T-cell (primary cell): ENCODE measurements around the gene WWTR1. TPM values are rescaled to one million over a fixed set of nuclear protein-coding genes. Genes with fewer than 3 reads are reported as not detected.

Experiments used
- ATAC-seq, 4 experiments: fragments of 200-7000 bp in 3 of 4; fragments of 150-1000 bp in 1 of 4; cut with Tn5 transposase; replicated peaks in 1 of 4; 1 replicate in 3 of 4; 2 replicates in 1 of 4; pipeline ENCODE4 v1.10.0; 2021; ENCODE audit warnings: moderate library complexity in 3 of 4, mild to moderate bottlenecking in 2 of 4, moderate number of reproducible peaks in 1 of 4
- CTCF ChIA-PET, 2 donors: fragments of 300-600 bp; sonication (Branson Sonifier 250); formaldehyde crosslinking; loops; one replicate each; lab custom pipeline; 2022; ENCODE audit warnings: antibody characterized with exemption in 2 of 2; lab: Charles Lee
- POLR2A ChIA-PET, 2 donors: fragments of 300-600 bp; sonication (Branson Sonifier 250); formaldehyde crosslinking; loops; one replicate each; lab custom pipeline; 2022; ENCODE audit warnings: antibody characterized with exemption in 2 of 2; lab: Charles Lee
- DNase-seq, 35 experiments: peaks; one replicate each; pipeline versions ENCODE4 v3.0.0 to v3.0.0-alpha.2; 2013 to 2023
- H3K27ac ChIP-seq: one replicate; pipeline ENCODE4 v1.5.1; 2013; ENCODE audit warnings: low read length
- H3K27me3 ChIP-seq, 2 experiments: replicated peaks in 1 of 2; 1 replicate in 1 of 2; 2 replicates in 1 of 2; pipeline versions ENCODE4 v1.6.1 to v1.7.0; 2013; ENCODE audit warnings: low read length in 1 of 2, mixed read lengths in 1 of 2; ENCODE audit not compliant: control insufficient read depth in 2 of 2, insufficient read depth in 2 of 2; ENCODE audit errors: extremely low read depth in 1 of 2
- H3K36me3 ChIP-seq, 2 donors: 1 replicate in 1 of 2; 2 replicates in 1 of 2; pipeline versions ENCODE4 v1.6.1 to v1.7.0; 2013; ENCODE audit warnings: low read length in 1 of 2; ENCODE audit not compliant: control insufficient read depth in 2 of 2, insufficient read depth in 1 of 2; ENCODE audit errors: extremely low read depth in 1 of 2
- H3K4me1 ChIP-seq, 2 experiments: 1 replicate in 1 of 2; 2 replicates in 1 of 2; pipeline versions ENCODE4 v1.6.1 to v1.7.0; 2013; ENCODE audit warnings: low read length in 2 of 2, mixed read lengths in 1 of 2; ENCODE audit not compliant: insufficient read depth in 2 of 2, control insufficient read depth in 1 of 2; ENCODE audit errors: extremely low read depth in 1 of 2
- H3K4me3 ChIP-seq, 2 donors: 1 replicate in 1 of 2; 2 replicates in 1 of 2; pipeline versions ENCODE4 v1.5.1 to v1.7.0; 2013; ENCODE audit warnings: mild to moderate bottlenecking in 2 of 2, low read length in 1 of 2, moderate library complexity in 1 of 2; ENCODE audit not compliant: control insufficient read depth in 1 of 2; ENCODE audit errors: extremely low read depth in 1 of 2
- H3K9me3 ChIP-seq: 2 replicates; pipeline ENCODE4 v1.7.0; 2013
- H3K27ac Mint-ChIP-seq, 2 donors: one replicate each; pipeline ENCODE4 v1.8.0; 2020 to 2021; ENCODE audit warnings: mild to moderate bottlenecking in 2 of 2, mixed read lengths in 2 of 2
- H3K27me3 Mint-ChIP-seq, 2 donors: one replicate each; pipeline ENCODE4 v1.8.0; 2021 to 2022; ENCODE audit warnings: mixed read lengths in 2 of 2
- H3K36me3 Mint-ChIP-seq: one replicate; pipeline ENCODE4 v1.8.0; 2021; ENCODE audit warnings: mixed read lengths
- H3K4me1 Mint-ChIP-seq, 3 donors: one replicate each; pipeline ENCODE4 v1.8.0; 2020 to 2022; ENCODE audit warnings: mixed read lengths in 3 of 3, mild to moderate bottlenecking in 1 of 3
- H3K4me3 Mint-ChIP-seq, 3 donors: one replicate each; pipeline ENCODE4 v1.8.0; 2020 to 2022; ENCODE audit warnings: mild to moderate bottlenecking in 3 of 3, mixed read lengths in 3 of 3, moderate library complexity in 3 of 3
- H3K9me3 Mint-ChIP-seq, 3 donors: one replicate each; pipeline ENCODE4 v1.8.0; 2020 to 2022; ENCODE audit warnings: mixed read lengths in 3 of 3
- WGBS: methylation state at CpG from one replicate; pipeline ENCODE4 v1.1.5; 2013; ENCODE audit warnings: missing lambda C conversion rate; ENCODE audit not compliant: insufficient coverage; 5-methylcytosine and 5-hydroxymethylcytosine counted together
- total RNA-seq, 35 experiments: library from RNA in 6 of 35; stranded (reverse) in 6 of 35; fragments of 120-200 nt in 1 of 35; gene quantifications; one replicate each; pipeline versions ENCODE4 v1.2.1 to v1.2.4 and lab custom pipeline; 2013 to 2026

The WWTR1 gene
- total RNA-seq, 5 donors from 2014 or later (not counting 1 experiment from before 2014, with no cell fraction given) = 0.43 to 1.6 (median 1.1) TPM

DNA sequence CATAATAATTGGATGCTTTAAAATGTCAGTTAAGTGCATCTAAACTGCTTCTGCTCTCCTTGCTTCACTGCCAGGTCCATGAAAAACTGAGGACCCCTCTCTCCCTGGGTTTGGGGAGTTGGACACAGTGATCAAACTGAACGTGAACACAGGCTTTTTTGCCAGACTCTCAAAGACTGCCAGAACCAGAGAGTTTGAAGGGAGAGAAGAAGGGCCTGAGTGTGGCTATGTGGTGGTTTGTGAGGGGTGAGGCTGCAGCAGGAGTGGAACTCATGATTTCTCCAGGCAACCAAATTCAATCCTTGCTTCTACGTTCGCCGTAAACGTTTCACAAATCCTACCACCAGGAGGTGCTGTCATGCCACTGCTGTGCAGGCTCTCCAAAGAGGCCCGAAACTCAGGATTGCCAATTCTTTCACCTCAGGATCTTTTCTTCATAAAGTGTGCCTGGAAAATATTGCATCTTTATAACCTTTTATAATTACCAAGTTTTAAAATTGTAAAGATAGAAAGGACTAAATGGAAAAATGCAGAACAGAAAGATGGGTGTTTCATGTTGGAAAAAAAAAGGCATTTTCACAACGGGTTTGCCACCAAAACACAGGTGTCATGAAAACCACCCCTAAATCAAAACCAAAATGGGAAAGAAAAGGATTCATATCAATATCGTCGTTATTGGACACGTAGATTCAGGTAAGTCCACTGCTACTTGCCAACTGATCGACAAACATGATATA, 163.6 kb downstream of the WWTR1 start:
- DNase-seq (peak in 7 of 35 experiments; percentile 4 to 47 (median 7)), ATAC-seq (no peak)
- Mint-ChIP-seq H3K4me1 (peaks cover 0 to 1% (median 0%) of the 10 kb centered on the region in 3 donors), H3K27me3 (peaks cover 19 to 30% of the 10 kb centered on the region in 2 donors), H3K36me3 (no peaks in the 10 kb centered on the region), H3K9me3 (no peaks in the 10 kb centered on the region), H3K4me3 (no peak overlapping the region), H3K27ac (no peak overlapping the region)
- WGBS = 0% methylated on average over 3 of the region's 11 CpGs
- no peaks in the 10 kb centered on the region for H3K9me3 ChIP-seq
- POLR2A ChIA-PET = no interaction called here
- no peak overlapping the region for H3K4me3 ChIP-seq
- no peaks in the 10 kb centered on the region for H3K36me3 ChIP-seq
- no peak overlapping the region for H3K27ac ChIP-seq
- CTCF ChIA-PET = no interaction called here
- no peaks in the 10 kb centered on the region for H3K4me1 ChIP-seq
- peaks cover 0 to 8% of the 10 kb centered on the region in 2 experiments for H3K27me3 ChIP-seq

DNA sequence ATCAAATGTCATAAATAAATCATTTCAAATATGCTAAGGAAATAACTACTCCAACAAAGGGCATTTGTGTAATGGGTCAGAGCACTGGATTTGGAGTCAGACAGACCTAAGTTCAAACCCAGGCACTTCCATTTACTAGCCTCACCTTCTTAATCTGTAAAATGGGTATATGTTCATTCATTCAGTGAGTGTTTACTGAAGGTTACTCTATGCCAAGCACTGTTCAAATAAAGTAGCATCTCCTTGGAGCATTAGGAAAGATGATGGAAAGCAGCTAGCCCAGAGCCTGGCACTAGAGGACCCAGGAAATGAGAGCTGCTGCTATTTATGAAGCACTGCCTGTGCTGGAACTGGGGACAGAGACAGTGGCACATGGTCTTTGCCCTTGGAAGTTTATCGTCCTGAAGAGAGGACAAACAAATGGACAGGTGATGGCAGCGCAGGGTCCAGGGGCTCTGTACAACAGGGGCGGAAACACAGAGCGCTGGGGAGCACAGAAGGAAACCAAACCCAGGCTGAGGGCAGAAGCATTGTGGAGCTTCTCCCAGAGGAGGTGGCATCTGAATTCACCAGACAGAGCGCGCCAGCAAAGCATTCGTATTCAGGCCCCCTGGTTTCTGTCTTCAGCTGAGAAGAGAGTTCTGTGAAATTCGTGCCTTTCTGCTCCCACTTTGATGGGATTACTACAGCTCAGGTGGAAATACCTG, 164.4 kb downstream of the WWTR1 start:
- H3K27me3 ChIP-seq = peaks cover 0 to 4% of the 10 kb centered on the region in 2 experiments
- H3K9me3 ChIP-seq = no peaks in the 10 kb centered on the region
- ATAC-seq (no peak), DNase-seq (no peak)
- H3K4me1 ChIP-seq = no peaks in the 10 kb centered on the region
- H3K27me3 Mint-ChIP-seq = peaks cover 19 to 26% of the 10 kb centered on the region in 2 donors
- peaks cover 0 to 1% (median 0%) of the 10 kb centered on the region in 3 donors for H3K4me1 Mint-ChIP-seq
- no peaks in the 10 kb centered on the region for H3K36me3 Mint-ChIP-seq
- WGBS = 76% methylated on average over 7 of the region's 8 CpGs
- no peaks in the 10 kb centered on the region for H3K9me3 Mint-ChIP-seq
- no peak overlapping the region for H3K27ac Mint-ChIP-seq
- ChIA-PET POLR2A (no interaction called here), CTCF (interaction anchor here in 1 of 2 donors (1.0 kb wide), 1 partner anchor 373 kb away, joined by 3 read pairs; no protein-coding TSS in a partner anchor)
- H3K4me3 ChIP-seq = no peak overlapping the region
- no peak overlapping the region for H3K27ac ChIP-seq
- no peak overlapping the region for H3K4me3 Mint-ChIP-seq
- H3K36me3 ChIP-seq = no peaks in the 10 kb centered on the region

DNA sequence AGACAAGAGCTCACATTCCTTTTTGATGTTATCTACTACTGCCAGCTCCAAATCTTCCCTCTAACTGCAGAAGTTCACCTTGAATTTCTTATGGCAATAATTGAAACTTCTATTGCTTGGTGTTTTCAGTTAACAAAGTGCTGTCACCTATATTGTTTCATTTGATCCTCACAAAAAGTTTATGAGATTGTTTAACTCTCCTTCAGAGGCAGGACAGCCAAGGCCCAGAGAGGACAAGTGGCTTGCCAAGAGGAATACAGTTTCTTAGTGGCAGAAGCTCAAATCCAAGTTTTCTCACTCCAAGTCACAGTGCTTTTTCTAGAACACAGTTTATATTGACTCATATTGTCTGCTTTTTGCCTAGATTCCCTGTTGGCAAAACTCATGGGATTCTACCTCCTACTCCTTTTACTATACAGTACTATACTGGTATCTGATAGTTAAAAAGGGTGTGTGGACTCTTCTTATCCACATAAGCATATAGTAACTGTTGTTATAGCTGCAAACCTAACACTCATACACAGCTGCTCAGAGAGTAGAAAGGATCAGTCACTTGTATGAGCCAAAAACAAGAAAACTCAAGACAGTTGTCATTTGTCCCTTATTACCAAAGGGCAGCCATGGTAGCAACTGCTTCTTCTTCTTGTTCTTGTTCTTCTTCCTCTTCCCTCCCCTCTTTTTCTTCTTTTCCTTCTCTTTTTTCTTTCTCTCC, 167.4 kb downstream of the WWTR1 start:
- DNase-seq (no peak), ATAC-seq (no peak)
- H3K27ac Mint-ChIP-seq = no peak overlapping the region
- ChIA-PET CTCF (interaction anchor here in 1 of 2 donors (0.9 kb wide), 1 partner anchor 34 kb away, joined by 3 read pairs; no protein-coding TSS in a partner anchor), POLR2A (no interaction called here)
- H3K9me3 Mint-ChIP-seq = no peaks in the 10 kb centered on the region
- H3K36me3 Mint-ChIP-seq = no peaks in the 10 kb centered on the region
- H3K27ac ChIP-seq = no peak overlapping the region
- H3K27me3 ChIP-seq = peaks cover 0 to 4% of the 10 kb centered on the region in 2 experiments
- no peak overlapping the region for H3K4me3 Mint-ChIP-seq
- no peaks in the 10 kb centered on the region for H3K4me1 ChIP-seq
- H3K4me3 ChIP-seq = no peak overlapping the region
- no peaks in the 10 kb centered on the region for H3K9me3 ChIP-seq
- H3K4me1 Mint-ChIP-seq = peaks cover 0 to 1% (median 0%) of the 10 kb centered on the region in 3 donors
- peaks cover 18 to 25% of the 10 kb centered on the region in 2 donors for H3K27me3 Mint-ChIP-seq
- H3K36me3 ChIP-seq = no peaks in the 10 kb centered on the region

DNA sequence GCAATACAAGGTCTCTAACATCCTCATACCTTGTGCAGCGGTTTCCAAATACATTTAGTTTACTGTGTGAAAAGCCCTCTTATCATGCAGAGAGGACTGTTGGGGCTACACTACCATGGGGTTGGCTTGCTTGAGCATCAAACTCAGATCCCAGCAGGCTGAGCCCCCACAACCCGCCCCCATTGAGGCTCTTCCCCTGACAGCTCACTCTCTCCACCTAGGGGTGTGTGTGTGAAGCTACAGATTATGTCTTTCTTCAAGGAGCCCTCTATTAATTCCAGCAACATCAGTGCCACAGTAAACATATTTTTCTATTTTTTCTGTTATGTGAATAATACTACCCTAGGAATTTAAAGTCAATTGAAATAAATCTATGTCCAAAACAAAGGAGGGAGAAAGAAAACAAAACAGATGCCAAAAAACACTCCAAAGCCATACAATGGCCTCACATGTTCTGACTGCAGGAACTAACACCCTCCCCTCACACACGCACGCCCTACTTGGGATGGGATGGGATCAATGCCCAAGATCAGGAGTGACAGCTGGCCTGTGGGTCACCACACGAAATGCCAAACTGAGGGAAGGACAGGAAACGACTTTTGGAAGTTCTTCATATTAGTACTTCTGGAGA, 168.7 kb downstream of the WWTR1 start:
- DNase-seq (no peak), ATAC-seq (no peak)
- Mint-ChIP-seq H3K4me3 (no peak overlapping the region), H3K27me3 (peaks cover 15 to 24% of the 10 kb centered on the region in 2 donors), H3K4me1 (peaks cover 0 to 1% (median 0%) of the 10 kb centered on the region in 3 donors), H3K27ac (no peak overlapping the region), H3K9me3 (no peaks in the 10 kb centered on the region), H3K36me3 (no peaks in the 10 kb centered on the region)
- no peaks in the 10 kb centered on the region for H3K9me3 ChIP-seq
- H3K36me3 ChIP-seq = no peaks in the 10 kb centered on the region
- ChIA-PET POLR2A (no interaction called here), CTCF (interaction anchor here in 1 of 2 donors (0.6 kb wide), 1 partner anchor 32 kb away, joined by 3 read pairs; no protein-coding TSS in a partner anchor)
- no peak overlapping the region for H3K4me3 ChIP-seq
- H3K4me1 ChIP-seq = no peaks in the 10 kb centered on the region
- peaks cover 0 to 4% of the 10 kb centered on the region in 2 experiments for H3K27me3 ChIP-seq
- H3K27ac ChIP-seq = no peak overlapping the region
- WGBS = 50% methylated on average over 3 of the region's 6 CpGs

DNA sequence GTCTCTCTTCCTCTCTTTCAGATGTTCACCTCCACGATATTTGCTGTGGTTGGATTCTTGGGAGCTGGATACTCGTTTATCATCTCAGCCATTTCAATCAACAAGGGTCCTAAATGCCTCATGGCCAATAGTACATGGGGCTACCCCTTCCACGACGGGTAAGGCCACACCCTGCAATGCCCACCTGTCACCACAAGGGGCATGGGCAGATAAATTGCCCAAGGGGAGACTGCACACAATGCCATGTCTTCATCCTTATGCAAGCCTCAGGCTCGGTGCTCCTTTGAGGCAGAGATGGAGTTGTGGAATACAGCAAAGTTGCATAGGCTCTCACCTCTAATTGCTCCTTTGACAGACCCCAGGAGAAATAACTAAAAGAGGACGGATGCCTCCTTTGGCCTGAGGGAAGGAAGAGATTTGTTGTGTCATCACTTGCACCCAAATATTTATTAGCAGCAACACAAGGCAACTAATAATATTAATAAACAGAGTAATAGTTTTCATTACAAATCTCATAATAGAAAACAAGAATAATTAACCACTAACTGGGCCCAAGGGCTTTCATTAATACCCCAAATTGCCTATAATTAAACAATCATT, 170.1 kb downstream of the WWTR1 start:
- ChIA-PET CTCF (interaction anchor here in 1 of 2 donors (0.6 kb wide), 1 partner anchor 1275 kb away, joined by 3 read pairs; no protein-coding TSS in a partner anchor), POLR2A (no interaction called here)
- Histone ChIP-seq H3K27ac (no peak overlapping the region), H3K4me3 (no peak overlapping the region), H3K36me3 (no peaks in the 10 kb centered on the region), H3K9me3 (no peaks in the 10 kb centered on the region), H3K4me1 (no peaks in the 10 kb centered on the region), H3K27me3 (peaks cover 0 to 2% of the 10 kb centered on the region in 2 experiments)
- ATAC-seq (no peak), DNase-seq (peak in 13 of 35 experiments; percentile 4 to 21 (median 9))
- H3K27ac Mint-ChIP-seq = no peak overlapping the region
- H3K4me1 Mint-ChIP-seq = no peaks in the 10 kb centered on the region
- no CpG with 5 or more reads among the region's 6 CpGs for WGBS
- H3K36me3 Mint-ChIP-seq = no peaks in the 10 kb centered on the region
- no peak overlapping the region for H3K4me3 Mint-ChIP-seq
- no peaks in the 10 kb centered on the region for H3K9me3 Mint-ChIP-seq
- peaks cover 16 to 17% of the 10 kb centered on the region in 2 donors for H3K27me3 Mint-ChIP-seq
